Choroid plexus epithelial cell (primary cell): ENCODE results near the gene MRM3.

Source experiments
- DNase-seq: peaks from one replicate; pipeline ENCODE4 v3.0.0-alpha.2; 2010; ENCODE audit warnings: low read depth
- H3K4me3 ChIP-seq: 2 replicates; pipeline ENCODE4 v1.5.1; 2011; ENCODE audit warnings: low read depth, mild to moderate bottlenecking, control low read depth, low read length, moderate library complexity
- TF ChIP-seq, protein P1 (sequence below): conservative IDR thresholded peaks from 2 replicates; pipeline ENCODE4 v1.5.1; 2011; ENCODE audit warnings: low read depth, mild to moderate bottlenecking, control low read depth, inconsistent platforms, low read length, moderate library complexity

The MRM3 gene

GRCh38 chr17:792277-792676 is 10.1 kb downstream of the MRM3 start:
- no peak overlapping the region for H3K4me3 ChIP-seq
- DNase-seq, result no peak
- TF ChIP-seq, protein P1, sequence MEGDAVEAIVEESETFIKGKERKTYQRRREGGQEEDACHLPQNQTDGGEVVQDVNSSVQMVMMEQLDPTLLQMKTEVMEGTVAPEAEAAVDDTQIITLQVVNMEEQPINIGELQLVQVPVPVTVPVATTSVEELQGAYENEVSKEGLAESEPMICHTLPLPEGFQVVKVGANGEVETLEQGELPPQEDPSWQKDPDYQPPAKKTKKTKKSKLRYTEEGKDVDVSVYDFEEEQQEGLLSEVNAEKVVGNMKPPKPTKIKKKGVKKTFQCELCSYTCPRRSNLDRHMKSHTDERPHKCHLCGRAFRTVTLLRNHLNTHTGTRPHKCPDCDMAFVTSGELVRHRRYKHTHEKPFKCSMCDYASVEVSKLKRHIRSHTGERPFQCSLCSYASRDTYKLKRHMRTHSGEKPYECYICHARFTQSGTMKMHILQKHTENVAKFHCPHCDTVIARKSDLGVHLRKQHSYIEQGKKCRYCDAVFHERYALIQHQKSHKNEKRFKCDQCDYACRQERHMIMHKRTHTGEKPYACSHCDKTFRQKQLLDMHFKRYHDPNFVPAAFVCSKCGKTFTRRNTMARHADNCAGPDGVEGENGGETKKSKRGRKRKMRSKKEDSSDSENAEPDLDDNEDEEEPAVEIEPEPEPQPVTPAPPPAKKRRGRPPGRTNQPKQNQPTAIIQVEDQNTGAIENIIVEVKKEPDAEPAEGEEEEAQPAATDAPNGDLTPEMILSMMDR, result no peak

GRCh38 chr17:794876-795275 is 12.7 kb downstream of the MRM3 start:
- TF ChIP-seq, protein P1, result peak; percentile 79
- DNase-seq, result peak; percentile 77
- H3K4me3 ChIP-seq, result peak overlapping the region; percentile 33

DNA sequence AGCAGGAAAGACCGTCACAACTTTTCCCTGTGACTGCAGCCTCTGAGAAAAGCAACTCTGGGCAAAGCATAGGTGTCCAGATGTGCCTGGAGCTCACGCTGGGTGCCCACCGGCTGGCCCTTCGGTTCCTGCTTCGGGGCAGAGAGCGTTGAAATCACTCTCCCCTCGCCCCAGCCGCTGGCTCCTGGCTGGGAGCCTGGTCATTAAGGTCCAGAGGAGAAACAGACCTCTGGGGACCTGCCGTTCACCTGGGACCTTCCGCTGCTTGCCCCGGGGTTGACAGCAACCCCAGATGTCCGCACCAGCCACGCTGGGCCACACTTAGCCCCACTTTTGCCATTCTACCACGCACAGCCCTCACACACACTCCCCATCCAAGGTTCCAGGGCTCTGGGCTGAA is 13.1 kb downstream of the MRM3 start:
- no peak for DNase-seq
- peak overlapping the region; percentile 33 for H3K4me3 ChIP-seq

DNA sequence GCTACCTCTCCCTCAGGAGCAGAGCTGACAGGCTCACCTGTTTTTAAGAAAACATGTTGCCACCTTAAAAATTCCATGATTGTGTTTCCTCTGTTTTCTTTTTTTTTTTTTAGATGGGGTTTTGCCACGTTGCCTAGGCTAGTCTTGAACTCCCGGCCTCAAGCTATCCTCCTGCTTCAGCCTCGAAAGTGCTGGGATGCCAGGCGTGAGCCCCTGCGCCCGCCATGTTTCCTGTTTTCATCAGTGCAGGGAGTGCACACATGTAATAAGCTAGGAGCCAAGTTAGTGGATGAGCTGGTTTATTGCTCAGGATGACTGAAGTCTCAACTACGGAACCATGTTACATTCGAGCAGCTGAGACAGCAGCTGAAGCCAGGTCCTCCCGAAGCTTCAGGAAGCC is 13.6 kb downstream of the MRM3 start:
- DNase-seq, result no peak
- TF ChIP-seq, protein P1, result no peak
- no peak overlapping the region for H3K4me3 ChIP-seq

More for the DNA sequence above, 13.1 kb downstream of the MRM3 start:
- TF ChIP-seq, protein P1, result no peak

- no peak for DNase-seq
- H3K4me3 ChIP-seq, result no peak overlapping the region
- TF ChIP-seq, protein P1, result no peak
Observed at GRCh38 chr17:796609-797008, 14.5 kb downstream of the MRM3 start.

DNA sequence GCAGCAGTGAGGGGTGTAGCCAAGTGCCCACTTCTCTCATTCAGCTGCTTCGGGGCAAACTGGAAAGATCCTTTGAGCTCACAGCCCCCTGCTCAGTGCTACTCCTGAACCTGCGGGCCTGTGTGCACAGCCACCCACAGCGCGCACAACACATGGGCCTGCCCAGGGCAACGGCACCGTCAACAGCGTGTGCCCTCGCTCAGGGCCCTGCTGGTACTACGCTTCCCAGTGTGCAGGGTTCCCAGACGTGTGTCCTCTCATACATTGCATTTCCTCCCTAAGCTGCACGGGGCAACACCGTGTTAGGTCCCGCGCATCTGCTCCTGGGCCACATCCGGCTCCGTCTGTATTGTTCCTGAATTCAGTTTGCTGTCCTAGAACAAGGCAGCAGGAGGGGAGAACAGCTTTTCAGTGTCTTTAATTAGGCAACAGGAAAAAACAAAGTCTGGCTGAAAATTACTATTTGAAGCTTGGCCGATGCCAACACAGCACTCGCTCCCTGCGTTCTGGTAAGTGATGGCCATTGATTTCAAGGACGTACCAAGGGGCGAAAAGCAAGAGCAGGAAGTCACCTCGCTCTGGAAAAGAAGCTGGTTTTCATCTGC is 15.2 kb downstream of the MRM3 start:
- DNase-seq, result no peak
- TF ChIP-seq, protein P1, result no peak
- no peak overlapping the region for H3K4me3 ChIP-seq

- TF ChIP-seq, protein P1, result no peak
- DNase-seq, result no peak
- no peak overlapping the region for H3K4me3 ChIP-seq
Observed at GRCh38 chr17:798246-798645, 16.1 kb downstream of the MRM3 start.
